ENCODE data around the gene TOMT.
A peak's percentile ranks its signal among the peaks of the same experiment; 100 is the strongest.

The TOMT gene

GRCh38 chr11:72105888-72106287 is at the start of gene TOMT:
Gene TOMT (plus strand): TSS chr11:72105924. CDS start chr11:72105952, 28 bp downstream.
- no peak for DNase-seq

GRCh38 chr11:72058416-72059034 is 47.2 kb upstream of the TOMT start:
- no peak for DNase-seq

- no peak for DNase-seq
These were observed 43.9 kb upstream of the TOMT start for GRCh38 chr11:72061739-72062396.

- no peak for DNase-seq
These were observed 38.9 kb upstream of the TOMT start for GRCh38 chr11:72066855-72067254.

- DNase-seq = no peak
These were observed 38.5 kb upstream of the TOMT start for GRCh38 chr11:72067266-72067665.

GRCh38 chr11:72067676-72068075 is 38.0 kb upstream of the TOMT start:
- no peak for DNase-seq

- no peak for DNase-seq
These were observed 36.5 kb upstream of the TOMT start for GRCh38 chr11:72069200-72069599.

- no peak for DNase-seq
These were observed 35.9 kb upstream of the TOMT start for GRCh38 chr11:72069787-72070251.

- DNase-seq = no peak
These were observed 35.2 kb upstream of the TOMT start for GRCh38 chr11:72070491-72070890.

GRCh38 chr11:72072348-72072747 is 33.4 kb upstream of the TOMT start:
- no peak for DNase-seq

- DNase-seq = no peak
These were observed 30.6 kb upstream of the TOMT start for GRCh38 chr11:72075109-72075508.

GRCh38 chr11:72075756-72076155 is 30.0 kb upstream of the TOMT start:
- no peak for DNase-seq

GRCh38 chr11:72078477-72078876 is 27.2 kb upstream of the TOMT start:
- no peak for DNase-seq

- DNase-seq = no peak
These were observed 25.9 kb upstream of the TOMT start for GRCh38 chr11:72079819-72080325.

GRCh38 chr11:72080326-72081183 is 25.2 kb upstream of the TOMT start, which contains the start of the genes LRRC51 and NUMA1:
Gene LRRC51 (plus strand): TSS chr11:72080850. CDS start chr11:72089084, 8,234 bp downstream.
Gene NUMA1 (minus strand): TSS chr11:72080542. CDS start chr11:72035943, 44,599 bp downstream.
- DNase-seq = peak; percentile 99

GRCh38 chr11:72081184-72081644 is 24.5 kb upstream of the TOMT start:
- no peak for DNase-seq

- DNase-seq = no peak
These were observed 23.8 kb upstream of the TOMT start for GRCh38 chr11:72081821-72082453.

GRCh38 chr11:72083414-72083813 is 22.3 kb upstream of the TOMT start:
- no peak for DNase-seq

- no peak for DNase-seq
These were observed 21.6 kb upstream of the TOMT start for GRCh38 chr11:72084076-72084475.

- DNase-seq = no peak
These were observed 20.8 kb upstream of the TOMT start for GRCh38 chr11:72084965-72085364.

GRCh38 chr11:72085621-72086351 is 19.9 kb upstream of the TOMT start:
- no peak for DNase-seq
